ENCODE measurements around the gene IFT20. TPM values are rescaled to one million over a fixed set of nuclear protein-coding genes. Genes with fewer than 3 reads are reported as not detected.

IFT20 gene
- total and polyA plus RNA-seq, 2 of the 13 experiments (the other 11 are each of a cell fraction or from before 2014, with no cell fraction given) = 28.0 to 37.8 TPM

DNA sequence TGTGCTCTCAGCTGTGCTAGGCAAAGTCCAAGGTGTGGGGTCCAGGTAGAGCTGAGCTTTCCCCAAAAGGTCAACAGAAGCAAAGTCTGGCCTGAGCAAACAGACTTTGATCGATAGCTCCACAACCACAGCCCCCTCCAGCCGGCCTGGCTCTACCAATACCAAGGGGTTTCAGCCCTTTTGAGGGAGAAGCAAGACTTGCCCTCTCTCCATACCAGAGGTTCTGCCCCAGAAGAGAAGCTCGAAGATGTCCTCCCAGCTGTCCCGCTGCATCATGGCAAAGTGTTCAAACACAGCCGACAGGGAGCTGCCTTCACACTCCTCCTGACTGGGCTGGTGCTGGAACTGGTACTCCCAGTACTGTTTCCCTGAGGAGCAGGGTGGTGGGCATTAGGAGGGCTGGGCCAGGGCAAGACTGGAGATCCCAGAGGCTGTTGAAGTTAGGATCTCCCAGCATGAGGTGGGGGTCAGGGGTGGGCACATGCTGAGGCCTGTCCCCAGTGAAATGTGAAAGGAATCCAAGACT lies 33.1 kb upstream of the IFT20 start (continued):
- TF ChIP-seq, protein P1, sequence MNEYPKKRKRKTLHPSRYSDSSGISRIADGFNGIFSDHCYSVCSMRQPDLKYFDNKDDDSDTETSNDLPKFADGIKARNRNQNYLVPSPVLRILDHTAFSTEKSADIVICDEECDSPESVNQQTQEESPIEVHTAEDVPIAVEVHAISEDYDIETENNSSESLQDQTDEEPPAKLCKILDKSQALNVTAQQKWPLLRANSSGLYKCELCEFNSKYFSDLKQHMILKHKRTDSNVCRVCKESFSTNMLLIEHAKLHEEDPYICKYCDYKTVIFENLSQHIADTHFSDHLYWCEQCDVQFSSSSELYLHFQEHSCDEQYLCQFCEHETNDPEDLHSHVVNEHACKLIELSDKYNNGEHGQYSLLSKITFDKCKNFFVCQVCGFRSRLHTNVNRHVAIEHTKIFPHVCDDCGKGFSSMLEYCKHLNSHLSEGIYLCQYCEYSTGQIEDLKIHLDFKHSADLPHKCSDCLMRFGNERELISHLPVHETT (CRISPR knock-in tag; conservative IDR thresholded peaks at IDR 0.05) = no peak
- peak; percentile 90 for TF ChIP-seq IRF2 (CRISPR knock-in tag; IDR thresholded peaks at IDR 0.05)
- TF ChIP-seq ZIK1 (CRISPR knock-in tag; IDR thresholded peaks at IDR 0.05; ENCODE audit: borderline replicate concordance, low read depth) = no peak
- no peak for TF ChIP-seq ZNF253 (CRISPR knock-in tag; IDR thresholded peaks at IDR 0.05; ENCODE audit: borderline replicate concordance)
- no peak for TF ChIP-seq ARHGAP35 (CRISPR knock-in tag; IDR thresholded peaks at IDR 0.05; ENCODE audit: borderline replicate concordance)
- no peak for TF ChIP-seq ZNF703 (CRISPR knock-in tag; IDR thresholded peaks at IDR 0.05; ENCODE audit: borderline replicate concordance)
- TF ChIP-seq MED13 (CRISPR knock-in tag; IDR thresholded peaks at IDR 0.05) = peak; percentile 85; the same call in 1 of the 2 replicates
- TF ChIP-seq ZBTB1 (CRISPR knock-in tag; IDR thresholded peaks at IDR 0.05; ENCODE audit: borderline replicate concordance) = no peak
- peak; percentile 71; the same call in 1 of the 2 replicates for TF ChIP-seq ETV5 (CRISPR knock-in tag; IDR thresholded peaks at IDR 0.05; ENCODE audit: borderline replicate concordance)
- TF ChIP-seq, protein P2, sequence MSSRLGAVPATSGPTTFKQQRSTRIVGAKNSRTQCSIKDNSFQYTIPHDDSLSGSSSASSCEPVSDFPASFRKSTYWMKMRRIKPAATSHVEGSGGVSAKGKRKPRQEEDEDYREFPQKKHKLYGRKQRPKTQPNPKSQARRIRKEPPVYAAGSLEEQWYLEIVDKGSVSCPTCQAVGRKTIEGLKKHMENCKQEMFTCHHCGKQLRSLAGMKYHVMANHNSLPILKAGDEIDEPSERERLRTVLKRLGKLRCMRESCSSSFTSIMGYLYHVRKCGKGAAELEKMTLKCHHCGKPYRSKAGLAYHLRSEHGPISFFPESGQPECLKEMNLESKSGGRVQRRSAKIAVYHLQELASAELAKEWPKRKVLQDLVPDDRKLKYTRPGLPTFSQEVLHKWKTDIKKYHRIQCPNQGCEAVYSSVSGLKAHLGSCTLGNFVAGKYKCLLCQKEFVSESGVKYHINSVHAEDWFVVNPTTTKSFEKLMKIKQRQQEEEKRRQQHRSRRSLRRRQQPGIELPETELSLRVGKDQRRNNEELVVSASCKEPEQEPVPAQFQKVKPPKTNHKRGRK (CRISPR knock-in tag; IDR thresholded peaks at IDR 0.05) = no peak
- TF ChIP-seq, protein P3, sequence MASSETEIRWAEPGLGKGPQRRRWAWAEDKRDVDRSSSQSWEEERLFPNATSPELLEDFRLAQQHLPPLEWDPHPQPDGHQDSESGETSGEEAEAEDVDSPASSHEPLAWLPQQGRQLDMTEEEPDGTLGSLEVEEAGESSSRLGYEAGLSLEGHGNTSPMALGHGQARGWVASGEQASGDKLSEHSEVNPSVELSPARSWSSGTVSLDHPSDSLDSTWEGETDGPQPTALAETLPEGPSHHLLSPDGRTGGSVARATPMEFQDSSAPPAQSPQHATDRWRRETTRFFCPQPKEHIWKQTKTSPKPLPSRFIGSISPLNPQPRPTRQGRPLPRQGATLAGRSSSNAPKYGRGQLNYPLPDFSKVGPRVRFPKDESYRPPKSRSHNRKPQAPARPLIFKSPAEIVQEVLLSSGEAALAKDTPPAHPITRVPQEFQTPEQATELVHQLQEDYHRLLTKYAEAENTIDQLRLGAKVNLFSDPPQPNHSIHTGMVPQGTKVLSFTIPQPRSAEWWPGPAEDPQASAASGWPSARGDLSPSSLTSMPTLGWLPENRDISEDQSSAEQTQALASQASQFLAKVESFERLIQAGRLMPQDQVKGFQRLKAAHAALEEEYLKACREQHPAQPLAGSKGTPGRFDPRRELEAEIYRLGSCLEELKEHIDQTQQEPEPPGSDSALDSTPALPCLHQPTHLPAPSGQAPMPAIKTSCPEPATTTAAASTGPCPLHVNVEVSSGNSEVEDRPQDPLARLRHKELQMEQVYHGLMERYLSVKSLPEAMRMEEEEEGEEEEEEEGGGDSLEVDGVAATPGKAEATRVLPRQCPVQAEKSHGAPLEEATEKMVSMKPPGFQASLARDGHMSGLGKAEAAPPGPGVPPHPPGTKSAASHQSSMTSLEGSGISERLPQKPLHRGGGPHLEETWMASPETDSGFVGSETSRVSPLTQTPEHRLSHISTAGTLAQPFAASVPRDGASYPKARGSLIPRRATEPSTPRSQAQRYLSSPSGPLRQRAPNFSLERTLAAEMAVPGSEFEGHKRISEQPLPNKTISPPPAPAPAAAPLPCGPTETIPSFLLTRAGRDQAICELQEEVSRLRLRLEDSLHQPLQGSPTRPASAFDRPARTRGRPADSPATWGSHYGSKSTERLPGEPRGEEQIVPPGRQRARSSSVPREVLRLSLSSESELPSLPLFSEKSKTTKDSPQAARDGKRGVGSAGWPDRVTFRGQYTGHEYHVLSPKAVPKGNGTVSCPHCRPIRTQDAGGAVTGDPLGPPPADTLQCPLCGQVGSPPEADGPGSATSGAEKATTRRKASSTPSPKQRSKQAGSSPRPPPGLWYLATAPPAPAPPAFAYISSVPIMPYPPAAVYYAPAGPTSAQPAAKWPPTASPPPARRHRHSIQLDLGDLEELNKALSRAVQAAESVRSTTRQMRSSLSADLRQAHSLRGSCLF (CRISPR knock-in tag; IDR thresholded peaks at IDR 0.05; ENCODE audit: borderline replicate concordance) = no peak
- TF ChIP-seq, protein P4, sequence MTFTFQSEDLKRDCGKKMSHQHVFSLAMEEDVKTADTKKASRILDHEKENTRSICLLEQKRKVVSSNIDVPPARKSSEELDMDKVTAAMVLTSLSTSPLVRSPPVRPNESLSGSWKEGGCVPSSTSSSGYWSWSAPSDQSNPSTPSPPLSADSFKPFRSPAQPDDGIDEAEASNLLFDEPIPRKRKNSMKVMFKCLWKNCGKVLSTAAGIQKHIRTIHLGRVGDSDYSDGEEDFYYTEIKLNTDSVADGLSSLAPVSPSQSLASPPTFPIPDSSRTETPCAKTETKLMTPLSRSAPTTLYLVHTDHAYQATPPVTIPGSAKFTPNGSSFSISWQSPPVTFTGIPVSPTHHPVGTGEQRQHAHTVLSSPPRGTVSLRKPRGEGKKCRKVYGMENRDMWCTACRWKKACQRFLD (CRISPR knock-in tag; IDR thresholded peaks at IDR 0.05; ENCODE audit: borderline replicate concordance) = no peak
- TF ChIP-seq ZNF788 (CRISPR knock-in tag; IDR thresholded peaks at IDR 0.05; ENCODE audit: borderline replicate concordance) = peak; percentile 73; the same call in 1 of the 2 replicates
- 0 out of 2 replicates have a peak, but pooled peaks have one; percentile 46 for TF ChIP-seq ZNF441 (CRISPR knock-in tag; IDR thresholded peaks at IDR 0.05; ENCODE audit: borderline replicate concordance)
- no peak for TF ChIP-seq ZNF550 (CRISPR knock-in tag; IDR thresholded peaks at IDR 0.05; ENCODE audit: borderline replicate concordance)
- TF ChIP-seq, protein P5, sequence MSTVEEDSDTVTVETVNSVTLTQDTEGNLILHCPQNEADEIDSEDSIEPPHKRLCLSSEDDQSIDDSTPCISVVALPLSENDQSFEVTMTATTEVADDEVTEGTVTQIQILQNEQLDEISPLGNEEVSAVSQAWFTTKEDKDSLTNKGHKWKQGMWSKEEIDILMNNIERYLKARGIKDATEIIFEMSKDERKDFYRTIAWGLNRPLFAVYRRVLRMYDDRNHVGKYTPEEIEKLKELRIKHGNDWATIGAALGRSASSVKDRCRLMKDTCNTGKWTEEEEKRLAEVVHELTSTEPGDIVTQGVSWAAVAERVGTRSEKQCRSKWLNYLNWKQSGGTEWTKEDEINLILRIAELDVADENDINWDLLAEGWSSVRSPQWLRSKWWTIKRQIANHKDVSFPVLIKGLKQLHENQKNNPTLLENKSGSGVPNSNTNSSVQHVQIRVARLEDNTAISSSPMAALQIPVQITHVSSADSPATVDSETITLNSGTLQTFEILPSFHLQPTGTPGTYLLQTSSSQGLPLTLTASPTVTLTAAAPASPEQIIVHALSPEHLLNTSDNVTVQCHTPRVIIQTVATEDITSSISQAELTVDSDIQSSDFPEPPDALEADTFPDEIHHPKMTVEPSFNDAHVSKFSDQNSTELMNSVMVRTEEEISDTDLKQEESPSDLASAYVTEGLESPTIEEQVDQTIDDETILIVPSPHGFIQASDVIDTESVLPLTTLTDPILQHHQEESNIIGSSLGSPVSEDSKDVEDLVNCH (CRISPR knock-in tag; IDR thresholded peaks at IDR 0.05) = no peak
- TF ChIP-seq ZSCAN31 (CRISPR knock-in tag; IDR thresholded peaks at IDR 0.05; ENCODE audit: low read depth) = no peak

Data from HepG2 (cell line).